Brain microvascular endothelial cell (primary cell): ENCODE results near the gene MGAT3.
"Not testable (repeated sequence)": the region's sequence is repeated elsewhere in the genome, so short reads cannot be mapped to it uniquely, and the experiment has no call there.

ENCODE experiments used
- DNase-seq: peaks from one replicate; pipeline ENCODE4 v3.0.0-alpha.2; 2020
- H3K27ac ChIP-seq: fragments of 250-450 bp; sonication (Bioruptor Pico); 2 replicates; pipeline ENCODE4 v1.5.1; 2020; ENCODE audit warnings: mild to moderate bottlenecking, moderate library complexity
- H3K27me3 ChIP-seq: fragments of 250-450 bp; sonication (Bioruptor Pico); replicated peaks from 2 replicates; pipeline ENCODE4 v1.5.1; 2020; ENCODE audit warnings: mild to moderate bottlenecking
- H3K36me3 ChIP-seq: fragments of 250-450 bp; sonication (Bioruptor Pico); replicated peaks from 2 replicates; pipeline ENCODE4 v1.5.1; 2020; ENCODE audit warnings: mild to moderate bottlenecking
- H3K4me3 ChIP-seq: 2 replicates; pipeline ENCODE4 v1.5.1; 2011; ENCODE audit warnings: low read depth, mild to moderate bottlenecking, control low read depth, low read length, moderate library complexity
- CTCF ChIP-seq: IDR thresholded peaks from 2 replicates; pipeline ENCODE4 v1.5.1; 2011; ENCODE audit warnings: low read depth, mild to moderate bottlenecking, moderate library complexity, low read length, control low read depth, inconsistent platforms; ENCODE audit errors: missing control alignments
- in situ Hi-C: cut with HindIII; loops from 2 replicates; pipeline ENCODE4 v1.10.0; 2017; ENCODE audit warnings: low sequenced_read_pairs, low pct_ligation_motif_present

Gene MGAT3

GRCh38 chr22:39518996-39519680, 62.3 kb downstream of the MGAT3 start:
- in situ Hi-C loops = loop anchor here (25.0 kb wide), 1 partner anchor 107 kb away; no protein-coding TSS in a partner anchor
- peak; percentile 52 for DNase-seq
- H3K27me3 ChIP-seq = no peaks in the 10 kb centered on the region
- no peak for TF ChIP-seq CTCF
- peak overlapping the region; percentile 99 for H3K27ac ChIP-seq
- peaks cover 50% of the 10 kb centered on the region for H3K36me3 ChIP-seq
- peak overlapping the region; percentile 96 for H3K4me3 ChIP-seq

GRCh38 chr22:39519681-39520225, 62.9 kb downstream of the MGAT3 start:
- DNase-seq = peak; percentile 99
- TF ChIP-seq CTCF = peak; percentile 43
- in situ Hi-C loops = loop anchor here (25.0 kb wide), 1 partner anchor 107 kb away; no protein-coding TSS in a partner anchor
- H3K27ac ChIP-seq = peak overlapping the region; percentile 99
- H3K27me3 ChIP-seq = no peaks in the 10 kb centered on the region
- peaks cover 50% of the 10 kb centered on the region for H3K36me3 ChIP-seq
- H3K4me3 ChIP-seq = peak overlapping the region; percentile 96

GRCh38 chr22:39520226-39521105, 63.7 kb downstream of the MGAT3 start, which contains the start of gene ATF4:
Gene ATF4 (plus strand): TSS chr22:39520562. CDS start chr22:39521446, 884 bp downstream.
- no peaks in the 10 kb centered on the region for H3K27me3 ChIP-seq
- in situ Hi-C loops = loop anchor here (25.0 kb wide), 1 partner anchor 108 kb away; no protein-coding TSS in a partner anchor
- TF ChIP-seq CTCF = no peak
- H3K4me3 ChIP-seq = peak within 1 kb of the TSS; percentile 96
- DNase-seq = peak; percentile 72
- H3K36me3 ChIP-seq = peaks cover 43% of the 10 kb centered on the region
- H3K27ac ChIP-seq = peak within 1 kb of the TSS; percentile 99

GRCh38 chr22:39521106-39521885, 64.5 kb downstream of the MGAT3 start:
- H3K36me3 ChIP-seq = peaks cover 43% of the 10 kb centered on the region

GRCh38 chr22:39522091-39522490, 65.3 kb downstream of the MGAT3 start:
- in situ Hi-C loops = loop anchor here (25.0 kb wide), 1 partner anchor 110 kb away; no protein-coding TSS in a partner anchor
- H3K4me3 ChIP-seq = peak overlapping the region; percentile 96
- H3K27me3 ChIP-seq, DNase-seq, H3K27ac ChIP-seq: not testable (repeated sequence)
- H3K36me3 ChIP-seq = peaks cover 40% of the 10 kb centered on the region

More at GRCh38 chr22:39521106-39521885, 64.5 kb downstream of the MGAT3 start:
- Histone ChIP-seq H3K4me3 (peak overlapping the region; percentile 96), H3K27ac (peak overlapping the region; percentile 99)
- H3K27me3 ChIP-seq, DNase-seq: not testable (repeated sequence)
- in situ Hi-C loops = loop anchor here (25.0 kb wide), 1 partner anchor 109 kb away; no protein-coding TSS in a partner anchor
